Measurements from ENCODE around the gene REEP6.

GRCh38 chr19:1502433-1503088 is 11.6 kb downstream of the REEP6 start:
- TF ChIP-seq, protein P1, sequence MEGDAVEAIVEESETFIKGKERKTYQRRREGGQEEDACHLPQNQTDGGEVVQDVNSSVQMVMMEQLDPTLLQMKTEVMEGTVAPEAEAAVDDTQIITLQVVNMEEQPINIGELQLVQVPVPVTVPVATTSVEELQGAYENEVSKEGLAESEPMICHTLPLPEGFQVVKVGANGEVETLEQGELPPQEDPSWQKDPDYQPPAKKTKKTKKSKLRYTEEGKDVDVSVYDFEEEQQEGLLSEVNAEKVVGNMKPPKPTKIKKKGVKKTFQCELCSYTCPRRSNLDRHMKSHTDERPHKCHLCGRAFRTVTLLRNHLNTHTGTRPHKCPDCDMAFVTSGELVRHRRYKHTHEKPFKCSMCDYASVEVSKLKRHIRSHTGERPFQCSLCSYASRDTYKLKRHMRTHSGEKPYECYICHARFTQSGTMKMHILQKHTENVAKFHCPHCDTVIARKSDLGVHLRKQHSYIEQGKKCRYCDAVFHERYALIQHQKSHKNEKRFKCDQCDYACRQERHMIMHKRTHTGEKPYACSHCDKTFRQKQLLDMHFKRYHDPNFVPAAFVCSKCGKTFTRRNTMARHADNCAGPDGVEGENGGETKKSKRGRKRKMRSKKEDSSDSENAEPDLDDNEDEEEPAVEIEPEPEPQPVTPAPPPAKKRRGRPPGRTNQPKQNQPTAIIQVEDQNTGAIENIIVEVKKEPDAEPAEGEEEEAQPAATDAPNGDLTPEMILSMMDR (IDR thresholded peaks at IDR 0.05; ENCODE audit: low read depth, low read length, missing input control), result no peak
- no peak for TF ChIP-seq ZBTB33 (IDR thresholded peaks at IDR 0.05)
- no peak for TF ChIP-seq MAX (IDR thresholded peaks at IDR 0.05)
- no peak for TF ChIP-seq HNF4A (conservative IDR thresholded peaks at IDR 0.05)
- TF ChIP-seq EGR1 (IDR thresholded peaks at IDR 0.05; ENCODE audit: low read depth in 2 of 2), result no peak
